SK-N-SH treated with all-trans-retinoic acid at 6 μM for 48 hours (cell line): Measurements from ENCODE around the gene C20orf173.

Experiments
- BACH2 ChIP-seq: fragments of 250-450 bp; sonication (Bioruptor Pico); IDR thresholded peaks from 2 replicates; pipeline ENCODE4 v1.9.0; 2021; ENCODE audit warnings: mild to moderate bottlenecking, borderline replicate concordance
- GLIS3 ChIP-seq: fragments of 250-450 bp; sonication (Bioruptor Pico); IDR thresholded peaks from 2 replicates; pipeline ENCODE4 v1.5.0; 2020; ENCODE audit warnings: mild to moderate bottlenecking, moderate library complexity
- TCF4 ChIP-seq: fragments of 250-450 bp; sonication (Bioruptor Pico); IDR thresholded peaks from 2 replicates; pipeline ENCODE4 v1.8.0; 2021; ENCODE audit warnings: mild to moderate bottlenecking, moderate library complexity, borderline replicate concordance
- ZC3H10 ChIP-seq: fragments of 250-450 bp; sonication (Bioruptor Pico); IDR thresholded peaks from 2 replicates; pipeline ENCODE4 v1.5.1; 2021; ENCODE audit warnings: mild to moderate bottlenecking, moderate library complexity
- ZFP3 ChIP-seq: fragments of 250-450 bp; sonication (Bioruptor Pico); IDR thresholded peaks from 2 replicates; pipeline ENCODE4 v1.5.0; 2020; ENCODE audit warnings: mild to moderate bottlenecking, moderate library complexity

- TF ChIP-seq TCF4 (CRISPR knock-in tag) (no peak), ZC3H10 (CRISPR knock-in tag) (no peak), ZFP3 (CRISPR knock-in tag) (no peak), GLIS3 (CRISPR knock-in tag) (no peak), BACH2 (CRISPR knock-in tag) (no peak)
Observed at GRCh38 chr20:35551503-35551902, 22.1 kb upstream of the C20orf173 start.
